Testis (tissue), 3 donors: ENCODE measurements around the gene RHPN2. TPM values are rescaled to one million over a fixed set of nuclear protein-coding genes. Genes with fewer than 3 reads are reported as not detected.

Source experiments
- DNase-seq: peaks from one replicate; pipeline ENCODE4 v3.0.0-alpha.2; 2019
- H3K27ac ChIP-seq, 2 donors: fragments of 200-600 bp; sonication (generic); one replicate each; pipeline ENCODE4 v1.5.1; 2019
- H3K27me3 ChIP-seq: fragments of 200-600 bp; sonication (generic); one replicate; pipeline ENCODE4 v1.5.1; 2019
- H3K36me3 ChIP-seq: fragments of 200-600 bp; sonication (generic); one replicate; pipeline ENCODE4 v1.5.1; 2017; ENCODE audit warnings: low read depth; ENCODE audit errors: missing control alignments
- H3K4me1 ChIP-seq: fragments of 200-600 bp; sonication (generic); one replicate; pipeline ENCODE4 v1.5.1; 2019
- H3K4me3 ChIP-seq, 2 donors: fragments of 200-600 bp; sonication (generic); one replicate each; pipeline ENCODE4 v1.5.1; 2017 to 2019
- H3K9me3 ChIP-seq: fragments of 200-600 bp; sonication (generic); one replicate; pipeline ENCODE4 v1.5.1; 2017
- CTCF ChIP-seq, 3 experiments: fragments of 450-650 bp in 2 of 3; fragments of 200-600 bp in 1 of 3; sonication (generic) in 1 of 3; IDR thresholded peaks; one replicate each; pipeline ENCODE4 v1.5.1; 2016 to 2019; ENCODE audit warnings: antibody characterized with exemption in 3 of 3, mild to moderate bottlenecking in 2 of 3, moderate library complexity in 1 of 3
- POLR2A ChIP-seq: fragments of 450-650 bp; IDR thresholded peaks from one replicate; pipeline ENCODE4 v1.6.1; 2017; ENCODE audit warnings: antibody characterized with exemption, mild to moderate bottlenecking, moderate library complexity
- WGBS, 2 donors: methylation state at CpG; one replicate each; pipeline ENCODE4 v1.1.5; 2018; 5-methylcytosine and 5-hydroxymethylcytosine counted together
- intact Hi-C: fragments of 100-400 bp; cut with DNase I; formaldehyde crosslinking; loops from one replicate; pipeline ENCODE4 v1.15.1; 2023; ENCODE audit warnings: low total_unique reads
- polyA plus RNA-seq: library from polyadenylated mRNA; stranded (reverse); fragments of 350-450 nt; fragmentation: Illumina TruSeq; extraction: RNeasy Lipid Tissue Mini Kit (QIAGEN cat#74804); gene quantifications from one replicate; pipeline ENCODE4 v1.2.3, GENCODE V29; 2014; ENCODE audit warnings: low read depth, low replicate concordance; ENCODE audit not compliant: insufficient read depth
- total RNA-seq, 2 donors: library from RNA; depleted of rRNA; stranded (reverse); fragments of >200 nt; gene quantifications; one replicate each; pipeline ENCODE4 v1.2.3, GENCODE V29; 2016

RHPN2 gene
- total and polyA plus RNA-seq, 3 donors from 2014 or later, result 3.5 to 8.1 (median 4.0) TPM

- WGBS, 2 donors, result 93 to 94% methylated on average over 6 of the region's 6 CpGs
- DNase-seq, result no peak
- no peaks in the 10 kb centered on the region for H3K27me3 ChIP-seq
- H3K36me3 ChIP-seq, result no peaks in the 10 kb centered on the region
- H3K4me3 ChIP-seq, result no peak overlapping the region
- H3K27ac ChIP-seq, result no peak overlapping the region
- no peaks in the 10 kb centered on the region for H3K9me3 ChIP-seq
- TF ChIP-seq POLR2A, result no peak
- TF ChIP-seq CTCF (IDR thresholded peaks at IDR 0.05), result no peak
- H3K4me1 ChIP-seq, result no peaks in the 10 kb centered on the region
- intact Hi-C loops, result no loop called here
Measured at GRCh38 chr19:33094436-33095067, 29.9 kb upstream of the RHPN2 start.

- no peaks in the 10 kb centered on the region for H3K9me3 ChIP-seq
- H3K4me1 ChIP-seq, result no peaks in the 10 kb centered on the region
- intact Hi-C loops, result no loop called here
- no peak overlapping the region for H3K27ac ChIP-seq
- DNase-seq, result no peak
- no peak for TF ChIP-seq POLR2A
- TF ChIP-seq CTCF (IDR thresholded peaks at IDR 0.05), result no peak
- H3K27me3 ChIP-seq, result no peaks in the 10 kb centered on the region
- H3K4me3 ChIP-seq, result no peak overlapping the region
- H3K36me3 ChIP-seq, result no peaks in the 10 kb centered on the region
- 90 to 97% methylated on average over 11 of the region's 11 CpGs for WGBS, 2 donors
Measured at GRCh38 chr19:33093420-33094210, 28.9 kb upstream of the RHPN2 start.

- Histone ChIP-seq H3K27ac (no peak overlapping the region), H3K27me3 (no peaks in the 10 kb centered on the region), H3K9me3 (no peaks in the 10 kb centered on the region), H3K4me1 (no peaks in the 10 kb centered on the region), H3K36me3 (no peaks in the 10 kb centered on the region), H3K4me3 (no peak overlapping the region)
- intact Hi-C loops, result no loop called here
- TF ChIP-seq CTCF (IDR thresholded peaks at IDR 0.05), result no peak
- no peak for TF ChIP-seq POLR2A
- no peak for DNase-seq
- 88 to 95% methylated on average over 3 of the region's 3 CpGs for WGBS, 2 donors
Measured at GRCh38 chr19:33090179-33090578, 25.5 kb upstream of the RHPN2 start.

GRCh38 chr19:33089010-33089409 is 24.3 kb upstream of the RHPN2 start:
- no peaks in the 10 kb centered on the region for H3K4me1 ChIP-seq
- no peak overlapping the region for H3K27ac ChIP-seq
- H3K36me3 ChIP-seq, result no peaks in the 10 kb centered on the region
- H3K4me3 ChIP-seq, result no peak overlapping the region
- no peaks in the 10 kb centered on the region for H3K9me3 ChIP-seq
- TF ChIP-seq POLR2A (no peak), CTCF (IDR thresholded peaks at IDR 0.05) (no peak)
- DNase-seq, result no peak
- WGBS, 2 donors, result 90 to 94% methylated on average over 3 of the region's 3 CpGs
- intact Hi-C loops, result no loop called here
- no peaks in the 10 kb centered on the region for H3K27me3 ChIP-seq

GRCh38 chr19:33086955-33087354 is 22.3 kb upstream of the RHPN2 start:
- 86 to 89% methylated on average over 1 of the region's 1 CpG for WGBS, 2 donors
- H3K4me1 ChIP-seq, result no peaks in the 10 kb centered on the region
- no peak for TF ChIP-seq CTCF (IDR thresholded peaks at IDR 0.05)
- H3K36me3 ChIP-seq, result no peaks in the 10 kb centered on the region
- no peak overlapping the region for H3K4me3 ChIP-seq
- intact Hi-C loops, result no loop called here
- no peak overlapping the region for H3K27ac ChIP-seq
- no peaks in the 10 kb centered on the region for H3K9me3 ChIP-seq
- no peaks in the 10 kb centered on the region for H3K27me3 ChIP-seq
- DNase-seq, result no peak
